GM18526 (cell line): ENCODE data around the gene MSX1.

Experiments used
- POLR2A ChIP-seq: IDR thresholded peaks from 3 replicates; pipeline ENCODE4 v1.6.1; 2011; ENCODE audit not compliant: insufficient read length; ENCODE audit errors: extremely low read depth

MSX1 gene

DNA sequence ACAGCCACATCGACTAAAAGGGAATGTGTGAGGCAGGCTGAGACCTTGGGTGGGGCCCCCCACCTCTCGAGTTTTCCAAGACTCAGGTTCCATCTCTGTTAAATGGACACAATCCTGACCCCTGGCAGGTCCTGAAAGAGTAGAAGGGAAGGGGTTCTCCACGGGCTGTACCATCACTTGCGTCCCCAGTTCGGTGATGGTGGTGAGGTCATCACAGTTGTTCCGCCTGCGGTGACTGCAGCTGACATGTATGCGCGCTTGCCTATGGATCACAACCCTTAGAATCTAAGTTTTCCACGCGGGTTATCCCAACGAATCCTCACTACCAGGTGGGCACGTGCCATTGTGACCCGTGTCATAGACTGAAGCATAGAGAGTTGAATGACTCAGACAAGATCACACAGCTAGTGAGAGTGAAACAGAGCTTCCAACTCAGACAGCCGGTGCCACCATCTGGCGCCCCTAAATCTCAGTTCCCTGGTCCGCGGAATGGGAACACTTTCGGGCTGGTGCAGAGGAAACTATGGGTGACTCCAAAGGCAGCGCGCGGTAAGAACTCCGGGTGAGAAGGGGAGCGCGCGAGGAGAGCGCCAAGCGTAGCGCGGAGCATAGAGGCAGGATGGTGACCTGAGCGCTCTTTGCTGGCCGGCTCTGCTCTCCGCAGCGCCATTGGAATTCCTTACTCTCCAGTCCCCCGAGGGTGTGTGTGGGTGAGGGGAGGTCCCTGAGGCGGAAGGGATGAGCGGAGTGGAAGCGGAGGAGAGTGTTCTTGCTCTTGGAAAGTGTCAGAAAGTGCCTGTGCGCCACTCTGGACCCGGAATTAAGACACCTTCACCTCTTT lies 10.5 kb downstream of the MSX1 start:
- TF ChIP-seq POLR2A = no peak

- TF ChIP-seq POLR2A = no peak
Observed at GRCh38 chr4:4870576-4871241, 11.2 kb downstream of the MSX1 start.

DNA sequence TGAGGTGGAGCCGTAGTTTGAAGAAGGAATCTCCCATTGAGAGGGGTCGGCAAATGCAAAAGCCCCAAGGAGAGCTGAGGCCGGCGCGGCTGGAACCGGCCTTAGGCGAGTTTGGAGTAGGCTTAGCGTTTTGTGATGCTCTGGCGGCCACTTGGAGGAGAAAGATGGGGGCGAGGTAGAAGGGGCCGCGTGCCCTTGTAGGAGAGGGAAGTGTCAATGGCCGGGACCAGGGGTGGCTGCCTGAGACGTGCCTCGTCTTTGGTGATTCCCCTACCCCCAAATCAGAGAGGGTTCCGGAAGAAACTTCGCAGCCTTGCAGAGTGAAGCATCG lies 11.7 kb downstream of the MSX1 start:
- no peak for TF ChIP-seq POLR2A

DNA sequence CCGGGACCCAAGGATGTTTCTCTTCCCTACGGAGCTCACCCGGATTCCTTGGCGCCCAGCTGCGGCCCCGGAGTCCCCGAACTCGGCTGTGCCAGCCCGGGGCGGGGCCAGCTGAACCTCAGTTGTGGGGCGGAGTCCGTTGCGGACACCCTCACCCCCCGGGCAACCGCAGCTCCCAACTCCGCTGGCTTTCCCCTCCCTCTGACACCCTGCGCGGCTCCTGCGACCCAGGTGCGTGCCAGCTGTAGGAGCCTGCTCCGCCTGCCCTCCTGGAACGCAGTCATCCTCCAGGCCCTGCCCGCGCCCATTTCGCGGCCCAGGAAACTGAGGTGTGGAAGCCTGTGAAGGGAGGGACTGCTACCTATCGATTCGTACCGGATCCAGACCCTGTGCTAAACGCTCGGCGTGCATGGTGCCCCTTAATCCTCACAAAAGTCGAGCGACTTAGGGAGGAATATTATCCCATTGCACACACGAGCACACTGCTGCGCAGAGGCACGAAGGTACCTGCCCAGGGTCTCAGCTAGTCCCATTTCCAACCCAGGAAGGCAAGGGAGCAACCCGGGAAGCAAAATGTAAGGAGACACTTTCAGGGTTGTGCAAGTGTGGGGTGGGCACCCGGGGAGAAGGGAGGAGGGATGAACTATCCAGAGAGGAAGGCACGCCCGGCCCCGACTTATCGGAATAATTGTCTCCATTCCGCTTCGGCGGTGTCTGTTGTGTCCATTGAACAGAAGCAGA lies 12.3 kb downstream of the MSX1 start:
- no peak for TF ChIP-seq POLR2A

DNA sequence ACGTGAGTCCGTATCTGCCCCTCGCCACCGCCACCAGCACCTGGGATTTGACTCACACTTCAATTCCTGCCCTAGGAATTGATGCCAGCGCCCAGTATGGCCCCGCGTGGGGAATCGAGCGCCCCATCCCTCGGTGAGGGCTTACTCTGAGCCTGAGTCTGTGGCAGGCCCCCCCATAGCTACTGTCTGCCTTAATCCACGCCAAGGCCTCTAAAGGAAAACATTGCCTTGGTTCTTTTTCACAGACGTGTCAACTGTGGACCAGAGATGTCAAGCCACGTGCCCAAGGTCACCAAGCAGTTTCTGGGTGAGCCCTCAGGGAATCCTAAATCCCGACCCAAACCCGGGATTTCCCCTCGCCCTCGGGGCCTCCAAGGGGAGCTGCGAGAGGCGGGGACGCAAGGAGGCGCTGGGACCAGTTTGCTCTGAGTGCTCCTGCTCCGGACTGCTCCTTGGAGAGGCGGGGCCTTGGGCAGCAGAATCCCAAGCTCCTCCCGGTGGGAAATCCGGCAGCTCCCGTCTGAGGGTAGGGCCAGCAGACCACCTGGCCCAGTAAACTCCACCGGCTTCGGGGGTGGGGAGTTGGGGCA lies 12.9 kb downstream of the MSX1 start:
- TF ChIP-seq POLR2A = no peak

DNA sequence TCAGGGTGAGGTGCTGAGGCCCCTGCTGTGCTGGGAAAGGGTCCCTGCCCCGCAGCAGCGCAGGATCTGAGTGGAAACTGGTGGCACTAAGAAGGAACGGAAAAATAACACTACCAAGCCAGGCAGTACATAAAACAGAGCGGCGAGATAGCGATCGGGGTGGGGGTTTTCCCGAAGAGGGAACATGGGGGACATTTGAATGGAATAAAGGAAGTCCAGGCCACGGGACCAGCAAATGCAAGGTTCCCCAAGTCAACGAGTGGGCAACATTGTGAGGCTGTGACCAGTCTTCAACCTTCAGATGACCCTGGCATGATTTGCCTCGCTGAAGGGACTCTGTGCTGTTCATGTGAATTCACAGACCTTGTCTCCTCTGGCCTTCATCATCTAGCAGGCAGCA lies 13.7 kb downstream of the MSX1 start:
- TF ChIP-seq POLR2A = no peak

DNA sequence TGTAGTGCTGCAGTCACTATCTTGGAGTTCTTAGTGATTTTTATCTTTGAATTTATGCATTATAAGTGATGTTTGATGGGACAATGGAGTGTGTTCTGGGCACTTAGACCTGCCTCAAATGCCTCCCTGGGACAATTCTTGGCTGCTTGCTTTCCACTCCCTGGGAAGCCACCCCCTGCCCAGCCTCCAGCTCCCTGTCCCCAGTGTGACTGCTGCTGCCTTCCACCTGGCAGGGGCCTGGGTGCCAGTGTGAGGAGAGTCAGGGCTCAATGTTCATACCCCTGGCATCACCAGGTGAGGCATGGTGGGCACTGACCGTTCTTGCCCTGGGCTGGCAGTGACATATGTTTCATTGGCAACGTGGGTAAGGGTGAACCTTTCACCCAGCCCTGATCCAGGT lies 14.8 kb downstream of the MSX1 start:
- TF ChIP-seq POLR2A = no peak

DNA sequence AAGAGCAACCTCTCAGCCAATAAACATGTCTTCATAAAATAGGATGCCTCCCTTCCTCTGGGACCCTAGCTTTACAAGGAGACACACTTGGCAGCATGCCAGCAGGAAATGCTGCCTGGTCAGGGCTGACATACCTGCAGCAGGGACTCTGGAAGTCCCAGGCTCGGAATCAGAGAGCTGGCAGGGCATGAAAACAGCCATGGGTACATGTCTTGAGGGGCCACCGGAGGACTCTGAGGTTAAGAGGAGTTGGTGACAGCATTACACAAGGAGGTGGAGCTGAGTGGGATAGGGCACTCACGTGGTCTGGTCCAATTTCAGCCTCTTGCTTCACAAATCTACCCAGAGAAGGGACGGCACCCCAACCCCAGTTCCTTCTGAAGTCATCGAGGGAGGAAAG lies 15.7 kb downstream of the MSX1 start:
- no peak for TF ChIP-seq POLR2A

- TF ChIP-seq POLR2A = no peak
Observed at GRCh38 chr4:4875611-4876010, 16.1 kb downstream of the MSX1 start.

DNA sequence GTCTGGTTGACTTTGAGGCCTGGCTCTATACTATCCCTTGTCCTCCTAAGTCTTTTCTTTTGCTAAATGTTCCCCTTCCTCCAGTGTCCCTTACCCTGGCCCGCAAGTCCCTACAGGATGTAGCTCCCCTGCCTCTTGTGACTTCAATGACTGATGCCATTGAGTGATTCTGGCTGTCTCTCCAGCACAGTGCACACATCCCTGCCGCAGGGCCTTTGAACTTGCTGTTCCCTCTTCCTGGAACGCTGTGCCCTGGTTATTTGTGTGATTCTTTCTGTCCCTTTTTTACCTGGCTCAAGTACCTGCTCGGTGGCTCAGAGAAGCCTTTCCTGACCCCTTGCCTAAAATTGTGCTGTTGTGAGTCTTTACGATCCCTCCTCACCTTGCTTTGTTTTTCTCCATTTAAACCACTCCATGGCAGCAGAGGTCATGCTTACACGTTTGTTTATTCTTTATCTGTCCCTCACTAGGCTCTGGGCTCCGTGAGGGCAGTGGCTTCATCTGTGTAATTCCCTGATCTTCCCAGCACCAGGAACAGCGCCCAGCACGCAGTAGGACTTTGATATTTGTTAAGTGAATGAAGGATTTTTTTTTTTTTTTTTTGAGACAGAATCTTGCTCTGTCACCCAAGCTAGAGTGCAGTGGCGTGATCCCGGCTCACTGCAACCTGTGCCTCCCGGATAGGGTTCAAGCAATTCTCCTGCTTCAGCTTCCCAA lies 17.6 kb downstream of the MSX1 start:
- TF ChIP-seq POLR2A = no peak

DNA sequence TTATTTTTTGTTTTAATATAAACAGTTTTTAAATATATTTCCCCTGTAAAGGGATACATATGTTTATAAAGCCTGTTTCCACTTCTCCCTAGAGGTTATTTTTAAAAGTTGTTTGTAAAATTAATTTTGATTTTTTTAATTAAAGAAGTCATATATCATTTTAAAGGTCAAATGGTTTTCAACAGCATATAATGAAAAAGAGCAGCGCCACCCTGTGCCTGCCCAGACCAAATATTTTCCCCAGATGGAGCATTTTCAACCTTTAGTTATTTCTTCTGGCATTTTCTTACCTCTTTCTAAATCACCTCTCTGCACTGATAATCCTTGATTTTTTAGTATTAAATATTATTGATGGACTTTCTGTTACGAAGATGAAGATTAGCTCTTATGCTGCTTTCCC lies 21.0 kb downstream of the MSX1 start:
- no peak for TF ChIP-seq POLR2A

GRCh38 chr4:4881432-4881831 lies 22.0 kb downstream of the MSX1 start:
- no peak for TF ChIP-seq POLR2A

DNA sequence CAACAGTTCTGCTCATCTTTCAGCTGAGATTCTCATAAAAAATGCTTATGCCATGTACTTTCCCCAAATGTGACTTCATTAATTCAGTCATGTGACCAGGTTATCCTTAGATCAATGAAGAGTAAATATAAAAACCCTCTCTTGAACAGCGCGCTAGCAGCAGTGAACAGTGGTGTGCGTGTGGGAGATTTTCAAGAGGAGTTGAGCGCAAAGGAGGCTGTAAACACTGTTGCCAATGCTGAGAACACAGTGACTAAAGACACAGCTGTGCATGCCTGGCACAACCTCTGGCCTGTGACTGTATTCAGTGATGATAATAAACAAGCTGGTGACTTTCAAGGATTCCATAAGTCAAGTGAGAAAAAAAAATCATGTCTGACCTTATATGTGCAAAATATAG lies 25.1 kb downstream of the MSX1 start:
- TF ChIP-seq POLR2A = no peak

- no peak for TF ChIP-seq POLR2A
Observed at GRCh38 chr4:4887426-4887825, 28.0 kb downstream of the MSX1 start.

- no peak for TF ChIP-seq POLR2A
Observed at GRCh38 chr4:4888695-4889094, 29.2 kb downstream of the MSX1 start.
